ENCODE data around the gene ERICH4.
"Not testable (repeated sequence)": the region's sequence is repeated elsewhere in the genome, so short reads cannot be mapped to it uniquely, and the experiment has no call there.

ERICH4 gene

GRCh38 chr19:41442473-41443355 lies at the start of gene ERICH4:
Gene ERICH4, plus strand, starts transcription at chr19:41443156. Its CDS starts 14 bp downstream, at chr19:41443170.
- no peak for DNase-seq

GRCh38 chr19:41395355-41395754 lies 47.6 kb upstream of the ERICH4 start:
- no peak for DNase-seq

GRCh38 chr19:41397086-41398049 lies 45.6 kb upstream of the ERICH4 start, which contains the start of the genes BCKDHA and EXOSC5:
Gene BCKDHA, plus strand, starts transcription at chr19:41397818. Its CDS starts 10 bp downstream, at chr19:41397828.
Gene EXOSC5, minus strand, starts transcription at chr19:41397359. Its CDS starts 31 bp downstream, at chr19:41397328.
- peak; percentile 99 for DNase-seq

- no peak for DNase-seq
These were observed 44.9 kb upstream of the ERICH4 start for GRCh38 chr19:41398050-41398418.

GRCh38 chr19:41398598-41398997 lies 44.4 kb upstream of the ERICH4 start:
- no peak for DNase-seq

GRCh38 chr19:41399091-41399490 lies 43.9 kb upstream of the ERICH4 start:
- no peak for DNase-seq

- no peak for DNase-seq
These were observed 43.4 kb upstream of the ERICH4 start for GRCh38 chr19:41399525-41399924.

- DNase-seq: no peak
These were observed 41.5 kb upstream of the ERICH4 start for GRCh38 chr19:41401483-41401882.

GRCh38 chr19:41402010-41402409 lies 40.9 kb upstream of the ERICH4 start:
- DNase-seq: no peak

GRCh38 chr19:41403181-41403970 lies 39.6 kb upstream of the ERICH4 start:
- DNase-seq: no peak

GRCh38 chr19:41405776-41406175 lies 37.2 kb upstream of the ERICH4 start:
- no peak for DNase-seq

- no peak for DNase-seq
These were observed 35.7 kb upstream of the ERICH4 start for GRCh38 chr19:41407271-41407670.

- no peak for DNase-seq
These were observed 34.7 kb upstream of the ERICH4 start for GRCh38 chr19:41408256-41408655.

- not testable (repeated sequence) for DNase-seq
These were observed 34.1 kb upstream of the ERICH4 start for GRCh38 chr19:41408846-41409245.

GRCh38 chr19:41409288-41409687 lies 33.7 kb upstream of the ERICH4 start:
- DNase-seq: no peak

- no peak for DNase-seq
These were observed 32.5 kb upstream of the ERICH4 start for GRCh38 chr19:41410336-41411054.

GRCh38 chr19:41411100-41411967 lies 31.6 kb upstream of the ERICH4 start:
- no peak for DNase-seq

GRCh38 chr19:41411968-41412265 lies 31.0 kb upstream of the ERICH4 start:
- DNase-seq: no peak

- no peak for DNase-seq
These were observed 30.0 kb upstream of the ERICH4 start for GRCh38 chr19:41412953-41413352.

GRCh38 chr19:41413947-41414346 lies 29.0 kb upstream of the ERICH4 start:
- no peak for DNase-seq

- no peak for DNase-seq
These were observed 28.5 kb upstream of the ERICH4 start for GRCh38 chr19:41414461-41414860.

Data from activated CD4-positive, alpha-beta T cell treated with anti-CD3 and anti-CD28 coated beads, Interleukin-2, amount 50 U/mL, for 48 hours (primary cell).